H1 (cell line): Measurements from ENCODE around the gene SH3RF3. TPM values are rescaled to one million over a fixed set of nuclear protein-coding genes. Genes with fewer than 3 reads are reported as not detected.

Experiments
- CTCF ChIA-PET: fragments of 300-600 bp; sonication (Branson Sonifier 250); formaldehyde crosslinking; loops from one replicate; lab custom pipeline; 2021; ENCODE audit not compliant: partially characterized antibody; lab: Charles Lee
- POLR2A ChIA-PET: fragments of 300-600 bp; sonication (Branson Sonifier 250); formaldehyde crosslinking; loops from one replicate; lab custom pipeline; 2021; ENCODE audit warnings: inconsistent platforms; ENCODE audit not compliant: partially characterized antibody; lab: Charles Lee
- DNase-seq, 2 experiments: peaks; one replicate each; pipeline versions ENCODE4 v3.0.0 to v3.0.0-alpha.2; 2010 to 2022; ENCODE audit warnings: low spot score in 2 of 2, low read depth in 1 of 2, mixed read lengths in 1 of 2
- FAIRE-seq: peaks from 2 replicates; lab custom pipeline; 2011; peaks lifted over from hg19 to GRCh38; lab: Jason Lieb, UNC
- H2AFZ ChIP-seq: 2 replicates; pipeline ENCODE4 v1.8.1; 2012; ENCODE audit warnings: low read length, inconsistent platforms
- H2AK5ac ChIP-seq: 2 replicates; pipeline ENCODE4 v1.6.1; 2013; ENCODE audit warnings: low read depth, low read length
- H2BK120ac ChIP-seq: replicated peaks from 2 replicates; pipeline ENCODE3; 2013; ENCODE audit warnings: low read depth, low read length, inconsistent platforms
- H2BK12ac ChIP-seq: 2 replicates; pipeline ENCODE4 v1.6.1; 2013; ENCODE audit warnings: low read depth, low read length
- H2BK15ac ChIP-seq: 2 replicates; pipeline ENCODE4 v1.6.1; 2013; ENCODE audit warnings: low read length
- H2BK20ac ChIP-seq: 2 replicates; pipeline ENCODE4 v1.6.1; 2013; ENCODE audit warnings: low read length
- H2BK5ac ChIP-seq: 2 replicates; pipeline ENCODE4 v1.6.1; 2013; ENCODE audit warnings: low read depth, low read length
- H3K14ac ChIP-seq: 2 replicates; pipeline ENCODE4 v1.6.1; 2013; ENCODE audit warnings: inconsistent platforms; ENCODE audit not compliant: insufficient read length
- H3K18ac ChIP-seq: 2 replicates; pipeline ENCODE4 v1.6.1; 2013; ENCODE audit warnings: low read length; ENCODE audit errors: extremely low read depth
- H3K23ac ChIP-seq: 2 replicates; pipeline ENCODE4 v1.6.1; 2013; ENCODE audit warnings: inconsistent platforms; ENCODE audit not compliant: insufficient read length
- H3K23me2 ChIP-seq: 2 replicates; pipeline ENCODE4 v1.6.1; 2013; ENCODE audit warnings: low read depth, low read length
- H3K27ac ChIP-seq: 2 replicates; pipeline ENCODE4 v1.6.1; 2011; ENCODE audit warnings: low read depth, low read length, inconsistent platforms
- H3K27me3 ChIP-seq, 4 experiments: replicated peaks in 1 of 4; 1 replicate in 1 of 4; 2 replicates in 3 of 4; pipeline versions ENCODE4 v1.6.1 to v1.8.1; 2011 to 2013; ENCODE audit warnings: low read length in 3 of 4, mild to moderate bottlenecking in 3 of 4, inconsistent platforms in 2 of 4, mixed read lengths in 2 of 4, moderate library complexity in 1 of 4; ENCODE audit not compliant: control insufficient read depth in 3 of 4, insufficient read depth in 3 of 4; ENCODE audit errors: extremely low read depth in 1 of 4
- H3K36me3 ChIP-seq, 4 experiments: 2 replicates each; pipeline versions ENCODE4 v1.6.1 to v1.8.1; 2011 to 2013; ENCODE audit warnings: mild to moderate bottlenecking in 4 of 4, low read length in 3 of 4, moderate library complexity in 2 of 4, control low read depth in 1 of 4, inconsistent platforms in 1 of 4; ENCODE audit not compliant: insufficient read depth in 4 of 4, control insufficient read depth in 2 of 4
- H3K4ac ChIP-seq: replicated peaks from 2 replicates; pipeline ENCODE3; 2013; ENCODE audit warnings: low read length, low read depth, mixed read lengths, inconsistent platforms; ENCODE audit not compliant: insufficient read length
- H3K4me1 ChIP-seq, 4 experiments: replicated peaks in 1 of 4; 1 replicate in 1 of 4; 2 replicates in 3 of 4; pipeline versions ENCODE4 v1.6.1 to v1.8.1; 2011 to 2013; ENCODE audit warnings: low read length in 3 of 4, inconsistent platforms in 2 of 4, mixed read lengths in 1 of 4; ENCODE audit not compliant: insufficient read depth in 4 of 4, control insufficient read depth in 3 of 4
- H3K4me2 ChIP-seq, 2 experiments: 2 replicates each; pipeline versions ENCODE4 v1.6.1 to v1.8.1; 2011 to 2013; ENCODE audit warnings: low read depth in 2 of 2, low read length in 2 of 2, control low read depth in 1 of 2, inconsistent platforms in 1 of 2, mild to moderate bottlenecking in 1 of 2; ENCODE audit not compliant: insufficient read depth in 1 of 2
- H3K4me3 ChIP-seq, 4 experiments: fragments of 200-600, 300-600 bp in 1 of 4; sonication (generic), shearing (Covaris generic), sonication (Bioruptor Twin) in 1 of 4; 2 replicates each; pipeline versions ENCODE4 v1.5.1 to v1.8.1; 2011 to 2016; ENCODE audit warnings: low read length in 4 of 4, low read depth in 3 of 4, control low read depth in 2 of 4, inconsistent platforms in 2 of 4, mild to moderate bottlenecking in 2 of 4, mixed read lengths in 1 of 4, moderate library complexity in 1 of 4; ENCODE audit not compliant: insufficient read depth in 2 of 4; ENCODE audit errors: extremely low read depth in 1 of 4
- H3K56ac ChIP-seq: replicated peaks from 2 replicates; pipeline ENCODE3; 2013; ENCODE audit warnings: low read depth, mild to moderate bottlenecking, mixed read lengths, low read length, inconsistent platforms; ENCODE audit not compliant: insufficient read length
- H3K79me1 ChIP-seq: 2 replicates; pipeline ENCODE4 v1.6.1; 2013; ENCODE audit warnings: low read depth, low read length, control low read depth
- H3K79me2 ChIP-seq, 2 experiments: 2 replicates each; pipeline versions ENCODE4 v1.6.1 to v1.8.1; 2012 to 2013; ENCODE audit warnings: low read length in 2 of 2, mild to moderate bottlenecking in 2 of 2, inconsistent platforms in 1 of 2; ENCODE audit not compliant: insufficient read depth in 2 of 2, control insufficient read depth in 1 of 2
- H3K9ac ChIP-seq, 4 experiments: replicated peaks in 1 of 4; 1 replicate in 1 of 4; 2 replicates in 3 of 4; pipeline versions ENCODE4 v1.6.1 to v1.8.1; 2011 to 2013; ENCODE audit warnings: low read depth in 3 of 4, low read length in 3 of 4, control low read depth in 2 of 4, mild to moderate bottlenecking in 2 of 4, moderate library complexity in 2 of 4, inconsistent platforms in 1 of 4; ENCODE audit errors: extremely low read depth in 1 of 4
- H3K9me3 ChIP-seq, 2 experiments: 2 replicates each; pipeline versions ENCODE4 v1.6.1 to v1.8.1; 2012 to 2013; ENCODE audit warnings: mild to moderate bottlenecking in 2 of 2, moderate library complexity in 2 of 2, control low read depth in 1 of 2, inconsistent platforms in 1 of 2, low read depth in 1 of 2, low read length in 1 of 2, mixed read lengths in 1 of 2; ENCODE audit not compliant: insufficient read depth in 2 of 2
- H4K20me1 ChIP-seq, 2 experiments: replicated peaks in 1 of 2; 2 replicates each; pipeline versions ENCODE3 to v1.8.1; 2011 to 2013; ENCODE audit warnings: inconsistent platforms in 2 of 2, low read length in 2 of 2, mild to moderate bottlenecking in 1 of 2; ENCODE audit not compliant: insufficient read depth in 2 of 2, control insufficient read depth in 1 of 2
- H4K5ac ChIP-seq: 2 replicates; pipeline ENCODE4 v1.6.1; 2013; ENCODE audit warnings: low read length, low read depth, mixed read lengths, inconsistent platforms; ENCODE audit not compliant: insufficient read length
- H4K8ac ChIP-seq: 2 replicates; pipeline ENCODE4 v1.8.0; 2013; ENCODE audit warnings: mild to moderate bottlenecking, moderate library complexity, low read length, inconsistent platforms; ENCODE audit not compliant: insufficient read depth; ENCODE audit errors: extremely low read depth
- H4K91ac ChIP-seq: replicated peaks from 2 replicates; pipeline ENCODE3; 2013; ENCODE audit warnings: low read length, mixed read lengths, inconsistent platforms; ENCODE audit not compliant: insufficient read length
- KDM5A ChIP-seq: fragments of 200-600 bp; IDR thresholded peaks from 2 replicates; pipeline ENCODE4 v1.7.1; 2012; ENCODE audit warnings: mild to moderate bottlenecking, low read length, inconsistent platforms, mixed read lengths
- SP4 ChIP-seq: IDR thresholded peaks from 2 replicates; pipeline ENCODE4 v1.6.1; 2012; ENCODE audit warnings: low read length, inconsistent platforms
- TAF7 ChIP-seq: optimal IDR thresholded peaks from 2 replicates; pipeline ENCODE3; 2011; ENCODE audit warnings: low read depth, mild to moderate bottlenecking, inconsistent platforms, low read length, moderate library complexity, borderline replicate concordance
- WGBS, 2 experiments: shearing (Covaris generic) in 1 of 2; methylation state at CpG; one replicate each; pipeline versions ENCODE4 v1.1.6 to v1.1.7; 2013 to 2015; ENCODE audit warnings: low lambda C conversion rate in 2 of 2, mixed read lengths in 2 of 2, inconsistent platforms in 1 of 2, low coverage in 1 of 2, missing lambda C conversion rate in 1 of 2; ENCODE audit not compliant: insufficient replicate concordance in 2 of 2, insufficient coverage in 1 of 2, insufficient read length in 1 of 2; ENCODE audit errors: extremely low coverage in 1 of 2, missing lambda C conversion rate in 1 of 2; 5-methylcytosine and 5-hydroxymethylcytosine counted together
- polyA plus RNA-seq, 7 experiments: library from polyadenylated mRNA; depleted of rRNA in 3 of 7; stranded (reverse) in 5 of 7; unstranded in 2 of 7; fragments of >200 nt in 5 of 7; fragments of 200-250 nt in 2 of 7; gene quantifications; 1 replicate in 5 of 7; 2 replicates in 1 of 7; 4 replicates in 1 of 7; pipeline versions ENCODE4 v1.2.1 to v1.2.3, GENCODE V29; 2011 to 2013; ENCODE audit warnings: missing spikeins in 2 of 7, mixed read lengths in 2 of 7
- total RNA-seq: library from RNA; stranded (reverse); fragmentation: NEBNext Ultra II Directional; extraction: Animal tissue kit (Norgen Biotek cat#: 25700); gene quantifications from 2 replicates; pipeline ENCODE4 v1.2.1, GENCODE V29; 2021

SH3RF3 gene
- total and polyA plus RNA-seq, 2 of the 8 experiments (the other 6 are each of a cell fraction or from before 2014, with no cell fraction given), result 0.11 to 0.65 TPM

DNA sequence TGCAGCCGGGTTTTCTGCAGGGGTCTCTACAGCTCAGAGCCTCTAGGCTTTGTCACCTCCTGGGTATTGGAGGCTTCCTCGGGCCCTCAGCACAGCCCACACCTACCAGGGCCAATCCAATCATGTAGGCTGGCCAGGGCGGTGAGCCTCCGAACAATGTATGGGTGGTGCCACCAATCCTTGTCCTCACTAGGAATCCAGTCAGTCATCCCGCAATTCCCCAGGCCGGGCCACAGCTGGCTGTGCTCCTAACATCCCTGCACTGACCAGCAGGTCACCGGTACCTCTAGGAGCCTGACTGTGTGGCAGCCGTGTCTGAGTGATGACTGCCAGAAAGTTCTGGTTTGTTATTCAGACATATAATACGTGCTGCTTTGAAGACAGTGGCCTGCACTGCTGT, 129.4 kb downstream of the SH3RF3 start:
- Histone ChIP-seq H2BK120ac (no peak overlapping the region), H3K23me2 (no peaks in the 10 kb centered on the region), H4K5ac (no peak overlapping the region), H2BK5ac (no peak overlapping the region), H4K20me1 (peaks cover 0 to 2% of the 10 kb centered on the region in 2 experiments)
- POLR2A ChIA-PET, result no interaction called here
- 85% methylated on average over 9 of the region's 9 CpGs; no CpG with 5 or more reads in 1 of the 2 experiments for WGBS, 2 experiments
- no peak for TF ChIP-seq KDM5A
- no peak for TF ChIP-seq SP4
- no peak for TF ChIP-seq TAF7
- TF ChIP-seq, all 59 proteins: peak for 0
- Histone ChIP-seq H2AFZ (no peak overlapping the region), H3K56ac (no peak overlapping the region), H3K27ac (no peak overlapping the region), H3K23ac (no peak overlapping the region), H3K9ac (no peak overlapping the region), H3K27me3 (no peaks in the 10 kb centered on the region), H3K4me2 (no peak overlapping the region), H2AK5ac (no peak overlapping the region), H2BK20ac (no peak overlapping the region), H2BK15ac (no peak overlapping the region), H3K4me1 (no peaks in the 10 kb centered on the region), H4K8ac (no peak overlapping the region), H3K14ac (no peak overlapping the region), H3K4me3 (no peak overlapping the region), H3K18ac (no peak overlapping the region), H2BK12ac (no peak overlapping the region), H3K79me2 (no peaks in the 10 kb centered on the region), H3K9me3 (no peaks in the 10 kb centered on the region), H3K36me3 (no peaks in the 10 kb centered on the region), H4K91ac (no peak overlapping the region), H3K4ac (no peak overlapping the region), H3K79me1 (no peaks in the 10 kb centered on the region)
- FAIRE-seq, result no peak
- CTCF ChIA-PET, result interaction anchor here (0.7 to 1.3 kb wide), 4 partner anchors 29 to 214 kb away, joined by 3 to 4 read pairs (median 3); no protein-coding TSS in a partner anchor
- DNase-seq, result no peak
